Measurements from ENCODE around the gene PHYHIPL.

DNA sequence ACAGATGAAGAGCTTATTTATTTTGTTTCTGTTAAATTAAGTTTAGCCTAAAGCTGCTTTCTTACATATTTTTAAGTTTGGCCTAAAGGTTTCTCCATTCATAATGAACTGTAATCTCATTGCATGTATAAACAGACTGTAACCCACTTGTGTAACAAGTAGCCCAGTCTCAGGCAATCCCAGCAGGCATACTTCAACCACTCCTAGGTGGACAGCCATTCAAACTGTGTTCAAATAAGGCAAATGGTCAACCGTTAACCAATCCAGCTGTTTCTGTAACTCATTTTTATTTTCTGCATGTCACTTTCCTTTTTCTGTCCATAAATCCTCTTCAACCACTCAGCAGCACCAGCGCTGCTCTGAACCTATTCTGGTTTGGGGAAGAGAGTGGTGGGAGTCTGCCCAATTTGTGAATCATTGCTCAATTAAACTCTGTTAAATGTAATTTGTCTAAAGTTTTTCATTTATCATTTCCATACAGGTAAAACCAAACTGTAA lies 35.9 kb downstream of the PHYHIPL start:
- TF ChIP-seq, protein P1, sequence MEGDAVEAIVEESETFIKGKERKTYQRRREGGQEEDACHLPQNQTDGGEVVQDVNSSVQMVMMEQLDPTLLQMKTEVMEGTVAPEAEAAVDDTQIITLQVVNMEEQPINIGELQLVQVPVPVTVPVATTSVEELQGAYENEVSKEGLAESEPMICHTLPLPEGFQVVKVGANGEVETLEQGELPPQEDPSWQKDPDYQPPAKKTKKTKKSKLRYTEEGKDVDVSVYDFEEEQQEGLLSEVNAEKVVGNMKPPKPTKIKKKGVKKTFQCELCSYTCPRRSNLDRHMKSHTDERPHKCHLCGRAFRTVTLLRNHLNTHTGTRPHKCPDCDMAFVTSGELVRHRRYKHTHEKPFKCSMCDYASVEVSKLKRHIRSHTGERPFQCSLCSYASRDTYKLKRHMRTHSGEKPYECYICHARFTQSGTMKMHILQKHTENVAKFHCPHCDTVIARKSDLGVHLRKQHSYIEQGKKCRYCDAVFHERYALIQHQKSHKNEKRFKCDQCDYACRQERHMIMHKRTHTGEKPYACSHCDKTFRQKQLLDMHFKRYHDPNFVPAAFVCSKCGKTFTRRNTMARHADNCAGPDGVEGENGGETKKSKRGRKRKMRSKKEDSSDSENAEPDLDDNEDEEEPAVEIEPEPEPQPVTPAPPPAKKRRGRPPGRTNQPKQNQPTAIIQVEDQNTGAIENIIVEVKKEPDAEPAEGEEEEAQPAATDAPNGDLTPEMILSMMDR (IDR thresholded peaks at IDR 0.05) = no peak
- no peak for TF ChIP-seq ZFX (IDR thresholded peaks at IDR 0.05; ENCODE audit: borderline replicate concordance)
